IMR-90 (cell line): ENCODE results near the gene TMC1. TPM values are rescaled to one million over a fixed set of nuclear protein-coding genes. Genes with fewer than 3 reads are reported as not detected.

Experiments used
- ATAC-seq: fragments of 200-7000 bp; cut with Tn5 transposase; 2 replicates; pipeline ENCODE4 v1.9.1; 2020; ENCODE audit warnings: low read depth, mild to moderate bottlenecking, moderate library complexity
- BruUV-seq: library from RNA; stranded (reverse); fragments of 400-500 nt; replicated peaks from 2 replicates; lab custom pipeline; 2021; lab: Mats Ljungman, UMichigan
- CTCF ChIA-PET: fragments of 300-600 bp; formaldehyde crosslinking; extraction: SDS; loops from one replicate; lab custom pipeline; 2021; ENCODE audit warnings: antibody characterized with exemption; lab: Yijun Ruan, JAX
- POLR2A ChIA-PET: fragments of 300-600 bp; sonication (Branson Sonifier 250); formaldehyde crosslinking; loops from one replicate; lab custom pipeline; 2022; ENCODE audit warnings: antibody characterized with exemption; ENCODE audit not compliant: unreplicated experiment; lab: Charles Lee
- DNase-seq: peaks from one replicate; pipeline ENCODE4 v3.0.0; 2013
- H2AFZ ChIP-seq: replicated peaks from 2 replicates; pipeline ENCODE3; 2013; ENCODE audit warnings: low read length, mild to moderate bottlenecking; ENCODE audit not compliant: poor library complexity
- H2AK5ac ChIP-seq: 2 replicates; pipeline ENCODE4 v1.6.1; 2013; ENCODE audit warnings: low read depth, low read length, inconsistent platforms
- H2AK9ac ChIP-seq: replicated peaks from 2 replicates; pipeline ENCODE3; 2013; ENCODE audit warnings: mild to moderate bottlenecking, low read depth, low read length, moderate library complexity; ENCODE audit not compliant: poor library complexity
- H2BK120ac ChIP-seq: 2 replicates; pipeline ENCODE4 v1.6.1; 2013; ENCODE audit warnings: low read depth, low read length, inconsistent platforms
- H2BK15ac ChIP-seq: 3 replicates; pipeline ENCODE4 v1.6.1; 2013; ENCODE audit warnings: low read depth, low read length, inconsistent platforms
- H2BK20ac ChIP-seq: 2 replicates; pipeline ENCODE4 v1.6.1; 2013; ENCODE audit warnings: low read depth, mild to moderate bottlenecking, inconsistent platforms, low read length, moderate library complexity
- H2BK5ac ChIP-seq: 2 replicates; pipeline ENCODE4 v1.6.1; 2013; ENCODE audit warnings: mild to moderate bottlenecking, low read depth, low read length, inconsistent platforms; ENCODE audit not compliant: poor library complexity, severe bottlenecking
- H3K14ac ChIP-seq: replicated peaks from 2 replicates; pipeline ENCODE4 v1.6.1; 2013; ENCODE audit warnings: low read depth, low read length, inconsistent platforms
- H3K18ac ChIP-seq: 2 replicates; pipeline ENCODE4 v1.6.1; 2013; ENCODE audit warnings: low read depth, low read length, control low read depth
- H3K23ac ChIP-seq: 2 replicates; pipeline ENCODE4 v1.6.1; 2013; ENCODE audit warnings: low read depth, low read length, inconsistent platforms
- H3K27ac ChIP-seq: 2 replicates; pipeline ENCODE4 v1.5.1; 2013; ENCODE audit warnings: mild to moderate bottlenecking, control low read depth, low read length; ENCODE audit not compliant: insufficient read depth
- H3K27me3 ChIP-seq: 2 replicates; pipeline ENCODE4 v1.6.1; 2013; ENCODE audit warnings: low read length; ENCODE audit not compliant: control insufficient read depth, insufficient read depth
- H3K36me3 ChIP-seq: 2 replicates; pipeline ENCODE4 v1.6.1; 2013; ENCODE audit warnings: low read length, mixed read lengths; ENCODE audit not compliant: control insufficient read depth, insufficient read depth
- H3K4ac ChIP-seq: 2 replicates; pipeline ENCODE4 v1.6.1; 2013; ENCODE audit warnings: low read depth, low read length, inconsistent platforms
- H3K4me1 ChIP-seq: 2 replicates; pipeline ENCODE4 v1.6.1; 2013; ENCODE audit warnings: low read length, mixed read lengths; ENCODE audit not compliant: control insufficient read depth, insufficient read depth
- H3K4me2 ChIP-seq: 2 replicates; pipeline ENCODE4 v1.6.1; 2013; ENCODE audit warnings: low read depth, mild to moderate bottlenecking, control low read depth, low read length, moderate library complexity
- H3K4me3 ChIP-seq: 2 replicates; pipeline ENCODE4 v1.5.1; 2013; ENCODE audit warnings: low read depth, mild to moderate bottlenecking, control low read depth, low read length, moderate library complexity; ENCODE audit not compliant: insufficient read depth
- H3K56ac ChIP-seq: 2 replicates; pipeline ENCODE4 v1.6.1; 2013; ENCODE audit warnings: low read length, inconsistent platforms; ENCODE audit not compliant: insufficient read depth; ENCODE audit errors: extremely low read depth
- H3K79me1 ChIP-seq, 2 experiments: 2 replicates each; pipeline ENCODE4 v1.6.1; 2013; ENCODE audit warnings: low read length in 2 of 2, inconsistent platforms in 1 of 2, low read depth in 1 of 2
- H3K9ac ChIP-seq: 2 replicates; pipeline ENCODE4 v1.6.1; 2013; ENCODE audit warnings: low read depth, low read length, control low read depth
- H3K9me1 ChIP-seq: 2 replicates; pipeline ENCODE4 v1.6.1; 2013; ENCODE audit warnings: low read length, inconsistent platforms; ENCODE audit not compliant: insufficient read depth
- H3K9me3 ChIP-seq: 2 replicates; pipeline ENCODE4 v1.6.1; 2013; ENCODE audit warnings: low read length; ENCODE audit not compliant: control insufficient read depth, insufficient read depth
- H4K20me1 ChIP-seq: 2 replicates; pipeline ENCODE4 v1.6.1; 2013; ENCODE audit warnings: low read length, inconsistent platforms; ENCODE audit not compliant: insufficient read depth
- H4K5ac ChIP-seq: 2 replicates; pipeline ENCODE4 v1.6.1; 2013; ENCODE audit warnings: mild to moderate bottlenecking, low read depth, low read length, control low read depth
- H4K8ac ChIP-seq, 2 experiments: 2 replicates each; pipeline ENCODE4 v1.6.1; 2013; ENCODE audit warnings: low read depth in 2 of 2, low read length in 2 of 2, control low read depth in 1 of 2, inconsistent platforms in 1 of 2
- H4K91ac ChIP-seq: 2 replicates; pipeline ENCODE4 v1.6.1; 2013; ENCODE audit warnings: low read depth, low read length, inconsistent platforms; ENCODE audit not compliant: insufficient read depth
- MXI1 ChIP-seq: IDR thresholded peaks from 2 replicates; pipeline ENCODE4 v1.6.1; 2012; ENCODE audit warnings: low read depth, mild to moderate bottlenecking, low read length, moderate library complexity, borderline replicate concordance
- RAD21 ChIP-seq: IDR thresholded peaks from 2 replicates; pipeline ENCODE4 v1.6.1; 2012; ENCODE audit warnings: low read length, improper control_type of control experiment
- SMC3 ChIP-seq: fragments of 150-350 bp; IDR thresholded peaks from 2 replicates; pipeline ENCODE4 v1.6.1; 2016; ENCODE audit warnings: low read depth, mild to moderate bottlenecking, antibody characterized with exemption, low read length, moderate library complexity
- WGBS, 2 experiments: methylation state at CpG; one replicate each; pipeline versions ENCODE4 v1.1.5 to v1.1.7; 2013; ENCODE audit warnings: missing lambda C conversion rate in 2 of 2; ENCODE audit not compliant: insufficient read length in 1 of 2; ENCODE audit errors: extremely low coverage in 2 of 2; 5-methylcytosine and 5-hydroxymethylcytosine counted together
- dilution Hi-C: fragments of 300-500 bp; cut with HindIII; formaldehyde crosslinking; loops from one replicate; pipeline ENCODE4 v1.14.3; 2018; ENCODE audit warnings: low sequenced_read_pairs; ENCODE audit not compliant: unreplicated experiment
- in situ Hi-C: fragments of 300-500 bp; cut with MboI; formaldehyde crosslinking; loops from 3 replicates; pipeline ENCODE4 v1.14.3; 2019; ENCODE audit warnings: low sequenced_read_pairs, inconsistent platforms, mixed read lengths
- intact Hi-C: fragments of 100-400 bp; cut with micrococcal nuclease; formaldehyde crosslinking; loops from 2 replicates; pipeline ENCODE4 v1.10.0; 2022
- polyA plus RNA-seq, 3 experiments: library from polyadenylated mRNA; depleted of rRNA; stranded (reverse); fragments of >200 nt; gene quantifications; 2 replicates each; pipeline ENCODE4 v1.2.3, GENCODE V29; 2012; ENCODE audit warnings: low replicate concordance in 1 of 3
- total RNA-seq: library from RNA; depleted of rRNA; stranded (reverse); fragments of >200 nt; gene quantifications from 2 replicates; pipeline ENCODE4 v1.2.3, GENCODE V29; 2012

TMC1 gene
- total and polyA plus RNA-seq, 2 of the 4 experiments (the other 2 are of a cell fraction), result not detected

- no peak overlapping the region for H3K4me2 ChIP-seq
- H3K9me1 ChIP-seq, result no peaks in the 10 kb centered on the region
- no peak overlapping the region for H3K4ac ChIP-seq
- no peak overlapping the region for H4K5ac ChIP-seq
- H2BK120ac ChIP-seq, result no peak overlapping the region
- no peak overlapping the region for H3K27ac ChIP-seq
- H4K20me1 ChIP-seq, result no peaks in the 10 kb centered on the region
- no peak overlapping the region for H2AK9ac ChIP-seq
- ChIA-PET CTCF (interaction anchor here (1.4 kb wide), 1 partner anchor 180 kb away, joined by 3 read pairs; no protein-coding TSS in a partner anchor), POLR2A (no interaction called here)
- no peak overlapping the region for H4K91ac ChIP-seq
- no peaks in the 10 kb centered on the region for H3K79me1 ChIP-seq
- no peak overlapping the region for H2BK20ac ChIP-seq
- H4K8ac ChIP-seq, result no peak overlapping the region
- no peak overlapping the region for H3K23ac ChIP-seq
- H2AK5ac ChIP-seq, result no peak overlapping the region
- no peaks in the 10 kb centered on the region for H3K36me3 ChIP-seq
- H3K9me3 ChIP-seq, result no peaks in the 10 kb centered on the region
- DNase-seq (no peak), ATAC-seq (no peak)
- H3K4me3 ChIP-seq, result no peak overlapping the region
- H3K56ac ChIP-seq, result no peak overlapping the region
- H3K14ac ChIP-seq, result no peak overlapping the region
- no peak overlapping the region for H3K18ac ChIP-seq
- H2BK15ac ChIP-seq, result no peak overlapping the region
- no peak overlapping the region for H2BK5ac ChIP-seq
- in situ Hi-C loops (loop anchor here (10.0 kb wide), 2 partner anchors 169 to 329 kb away; no protein-coding TSS in a partner anchor), dilution Hi-C loops (no loop called here), intact Hi-C loops (loop anchor here (2.0 kb wide), 2 partner anchors 167 to 329 kb away; no protein-coding TSS in a partner anchor)
- H2AFZ ChIP-seq, result no peak overlapping the region
- no peaks in the 10 kb centered on the region for H3K27me3 ChIP-seq
- no TSS peak for BruUV-seq
- 42% methylated on average over 3 of the region's 5 CpGs; no CpG with 5 or more reads in 1 of the 2 experiments for WGBS, 2 experiments
- TF ChIP-seq RAD21 (no peak), MXI1 (no peak), SMC3 (no peak)
- H3K4me1 ChIP-seq, result no peaks in the 10 kb centered on the region; the same call in 1 of the 2 replicates
- H3K9ac ChIP-seq, result no peak overlapping the region
These were observed 334.6 kb downstream of the TMC1 start for GRCh38 chr9:72855890-72856523.
